AG10803 (cell line): ENCODE results near the gene HOXC13.

Experiments
- DNase-seq: peaks from one replicate; pipeline ENCODE4 v3.0.0; 2010; ENCODE audit warnings: low read depth
- H3K4me3 ChIP-seq: 2 replicates; pipeline ENCODE4 v1.5.1; 2011; ENCODE audit warnings: mild to moderate bottlenecking, low read length, control low read depth
- CTCF ChIP-seq: conservative IDR thresholded peaks from 2 replicates; pipeline ENCODE4 v1.5.1; 2011; ENCODE audit warnings: mild to moderate bottlenecking, low read length, control low read depth, inconsistent platforms

Gene HOXC13

GRCh38 chr12:53976823-53977595 lies 38.4 kb downstream of the HOXC13 start:
- H3K4me3 ChIP-seq: no peak overlapping the region
- TF ChIP-seq CTCF: no peak
- DNase-seq: no peak

- peak overlapping the region; percentile 44 for H3K4me3 ChIP-seq
- DNase-seq: peak; percentile 67
- TF ChIP-seq CTCF: no peak
Measured at GRCh38 chr12:53977596-53978445, 39.2 kb downstream of the HOXC13 start.

- TF ChIP-seq CTCF: no peak
- peak; percentile 90 for DNase-seq
- H3K4me3 ChIP-seq: peak overlapping the region; percentile 35
Measured at GRCh38 chr12:53978477-53979356, 40.1 kb downstream of the HOXC13 start.

GRCh38 chr12:53980104-53980801 lies 41.6 kb downstream of the HOXC13 start:
- no peak for TF ChIP-seq CTCF
- peak; percentile 67 for DNase-seq
- H3K4me3 ChIP-seq: peak overlapping the region; percentile 80

GRCh38 chr12:53980802-53981496 lies 42.3 kb downstream of the HOXC13 start:
- peak overlapping the region; percentile 80 for H3K4me3 ChIP-seq
- TF ChIP-seq CTCF: no peak
- no peak for DNase-seq
